K562 (cell line): Measurements from ENCODE around the gene CTCFL. TPM values are rescaled to one million over a fixed set of nuclear protein-coding genes. Genes with fewer than 3 reads are reported as not detected.
A peak's percentile ranks its signal among the peaks of the same experiment; 100 is the strongest.

ENCODE experiments used
- ATAC-seq: fragments of 200-7000 bp; cut with Tn5 transposase; 3 replicates; pipeline ENCODE4 v1.9.1; 2020; ENCODE audit warnings: moderate library complexity
- BruUV-seq: library from RNA; stranded (reverse); fragments of 400-500 nt; replicated peaks from 2 replicates; lab custom pipeline; 2021; lab: Mats Ljungman, UMichigan
- CTCF ChIA-PET: fragments of 300-600 bp; formaldehyde crosslinking; extraction: SDS; loops from one replicate; lab custom pipeline; 2021; ENCODE audit warnings: low intra/inter-chr PET ratio; lab: Yijun Ruan, JAX
- POLR2A ChIA-PET: fragments of 300-600, 350-650 bp; sonication (Branson Sonifier 250); formaldehyde crosslinking; extraction: SDS; loops from one replicate; lab custom pipeline; 2021; ENCODE audit warnings: antibody characterized with exemption, inconsistent platforms; lab: Yijun Ruan, JAX
- DNase-seq, 4 experiments: peaks; one replicate each; pipeline versions ENCODE4 v3.0.0 to v3.0.0-alpha.2; 2011 to 2018; ENCODE audit warnings: low spot score in 3 of 4, mixed read lengths in 3 of 4; ENCODE audit errors: extremely low read depth in 1 of 4
- FAIRE-seq: peaks from 2 replicates; lab custom pipeline; 2011; peaks lifted over from hg19 to GRCh38; lab: Jason Lieb, UNC
- H2AFZ ChIP-seq: 2 replicates; pipeline ENCODE4 v1.6.0; 2011; ENCODE audit warnings: low read depth, low read length, control low read depth, inconsistent platforms
- H3K27ac ChIP-seq: fragments of 200-600 bp; 3 replicates; pipeline ENCODE4 v1.8.0; 2011; ENCODE audit warnings: low read depth, mild to moderate bottlenecking, control low read depth, inconsistent platforms, low read length, moderate library complexity, mixed read lengths; ENCODE audit errors: extremely low read depth
- H3K27me3 ChIP-seq, 2 experiments: fragments of 300-600 bp in 1 of 2; 2 replicates in 1 of 2; 3 replicates in 1 of 2; pipeline versions ENCODE4 v1.6.0 to v1.8.0; 2011; ENCODE audit warnings: inconsistent platforms in 2 of 2, low read length in 2 of 2, mild to moderate bottlenecking in 1 of 2, mixed read lengths in 1 of 2, moderate library complexity in 1 of 2; ENCODE audit not compliant: control insufficient read depth in 2 of 2, insufficient read depth in 2 of 2
- H3K36me3 ChIP-seq: fragments of 300-600 bp; 3 replicates; pipeline ENCODE4 v1.8.0; 2011; ENCODE audit warnings: mild to moderate bottlenecking, low read length, inconsistent platforms; ENCODE audit not compliant: control insufficient read depth, insufficient read depth
- H3K4me1 ChIP-seq, 2 experiments: fragments of 200-600 bp in 1 of 2; replicated peaks in 1 of 2; 2 replicates in 1 of 2; 3 replicates in 1 of 2; pipeline versions ENCODE4 v1.5.1 to v1.8.0; 2011; ENCODE audit warnings: inconsistent platforms in 2 of 2, low read length in 2 of 2, mild to moderate bottlenecking in 1 of 2, mixed read lengths in 1 of 2, moderate library complexity in 1 of 2; ENCODE audit not compliant: control insufficient read depth in 2 of 2, insufficient read depth in 2 of 2
- H3K4me2 ChIP-seq: 2 replicates; pipeline ENCODE4 v1.6.1; 2011; ENCODE audit warnings: low read length, control low read depth, inconsistent platforms, mixed read lengths; ENCODE audit not compliant: insufficient read depth
- H3K4me3 ChIP-seq: fragments of 200-600 bp; sonication (generic), shearing (Covaris generic); 2 replicates; pipeline ENCODE4 v1.5.1; 2016; ENCODE audit warnings: control low read depth, inconsistent platforms
- H3K79me2 ChIP-seq: fragments of 200-600 bp; 3 replicates; pipeline ENCODE4 v1.8.0; 2011; ENCODE audit warnings: low read length, inconsistent platforms; ENCODE audit not compliant: control insufficient read depth, insufficient read depth
- H3K9ac ChIP-seq, 2 experiments: 2 replicates each; pipeline versions ENCODE4 v1.6.0 to v1.6.1; 2011; ENCODE audit warnings: low read depth in 2 of 2, low read length in 2 of 2, control low read depth in 1 of 2, inconsistent platforms in 1 of 2, mild to moderate bottlenecking in 1 of 2, mixed read lengths in 1 of 2; ENCODE audit not compliant: insufficient read depth in 1 of 2
- H3K9me1 ChIP-seq: one replicate; pipeline ENCODE4 v1.6.0; 2011; ENCODE audit warnings: inconsistent platforms, mild to moderate bottlenecking, low read length, moderate library complexity; ENCODE audit not compliant: control insufficient read depth, insufficient read depth
- H3K9me3 ChIP-seq: replicated peaks from 2 replicates; pipeline ENCODE4 v1.5.1; 2011; ENCODE audit warnings: low read depth, low read length, inconsistent platforms; ENCODE audit not compliant: control insufficient read depth, insufficient read depth
- H4K20me1 ChIP-seq: replicated peaks from 2 replicates; pipeline ENCODE4 v1.6.1; 2011; ENCODE audit warnings: low read length, inconsistent platforms, mixed read lengths; ENCODE audit not compliant: control insufficient read depth, insufficient read depth
- GTF2F1 ChIP-seq: IDR thresholded peaks from 2 replicates; pipeline ENCODE4 v1.6.1; 2011; ENCODE audit warnings: low read depth, low read length, improper control_type of control experiment
- HCFC1 ChIP-seq: IDR thresholded peaks from 2 replicates; pipeline ENCODE4 v1.6.1; 2012; ENCODE audit warnings: low read depth, low read length, improper control_type of control experiment
- NONO ChIP-seq, 2 experiments: fragments of 200-400 bp in 1 of 2; fragments of 450-650 bp in 1 of 2; formaldehyde crosslinking in 1 of 2; IDR thresholded peaks; 2 replicates each; pipeline ENCODE4 v1.6.1; 2017; ENCODE audit warnings: low read depth in 2 of 2, mild to moderate bottlenecking in 2 of 2, moderate library complexity in 2 of 2, low read length in 1 of 2
- POLR2A ChIP-seq: fragments of 450-650 bp; conservative IDR thresholded peaks from 2 replicates; pipeline ENCODE4 v1.6.1; 2016
- PRDM10 ChIP-seq: fragments of 450-650 bp; IDR thresholded peaks from 2 replicates; pipeline ENCODE4 v1.6.1; 2018; ENCODE audit not compliant: partially characterized antibody
- ZBTB17 ChIP-seq: fragments of 450-650 bp; formaldehyde crosslinking; IDR thresholded peaks from 2 replicates; pipeline ENCODE4 v1.4.0; 2020; ENCODE audit warnings: mild to moderate bottlenecking
- ZFP30 ChIP-seq: fragments of 250-450 bp; sonication (Bioruptor Pico); IDR thresholded peaks from 2 replicates; pipeline ENCODE4 v1.8.0; 2022; ENCODE audit warnings: moderate library complexity, mild to moderate bottlenecking, inconsistent platforms, borderline replicate concordance
- ZNF143 ChIP-seq: sonication (generic); formaldehyde crosslinking; IDR thresholded peaks from 2 replicates; pipeline ENCODE4 v1.9.0; 2022; ENCODE audit warnings: mild to moderate bottlenecking, missing genetic modification reagents
- ZNF146 ChIP-seq: IDR thresholded peaks from one replicate; pipeline ENCODE4 v1.6.1; 2018; ENCODE audit warnings: missing compliant biosample characterization; ENCODE audit not compliant: unreplicated experiment
- ZNF253 ChIP-seq: fragments of 250-450 bp; sonication (Bioruptor Pico); conservative IDR thresholded peaks from 2 replicates; pipeline ENCODE4 v1.6.1; 2021; ENCODE audit warnings: mild to moderate bottlenecking
- WGBS: fragments of 100-300 bp; shearing (Covaris generic); methylation state at CpG from one replicate; pipeline ENCODE4 v1.1.6; 2016; ENCODE audit warnings: low coverage, mixed read lengths; ENCODE audit not compliant: insufficient coverage; ENCODE audit errors: missing lambda C conversion rate; 5-methylcytosine and 5-hydroxymethylcytosine counted together
- in situ Hi-C: fragments of 300-500 bp; cut with MboI; formaldehyde crosslinking; loops from 4 replicates; pipeline ENCODE4 v1.15.0; 2018; ENCODE audit warnings: inconsistent platforms, mixed read lengths
- intact Hi-C: fragments of 100-400 bp; cut with micrococcal nuclease; formaldehyde crosslinking; loops from 2 replicates; pipeline ENCODE4 v1.14.2; 2022
- polyA plus RNA-seq, 8 experiments: library from polyadenylated mRNA; depleted of rRNA in 4 of 8; stranded (reverse) in 5 of 8; unstranded in 3 of 8; fragments of >200 nt; fragmentation: Nextera tagmentation in 2 of 8; fragmentation: Illumina TruSeq in 1 of 8; extraction: Ambion mirVana in 2 of 8; extraction: Trizol in 1 of 8; gene quantifications; 2 replicates each; pipeline versions ENCODE4 v1.2.1 to v1.2.3, GENCODE V29; 2011 to 2014; ENCODE audit warnings: inconsistent platforms in 1 of 8, missing spikeins in 1 of 8
- total RNA-seq, 7 experiments: library from RNA; depleted of rRNA in 6 of 7; stranded (reverse); fragments of >200 nt in 6 of 7; fragmentation: Illumina TruSeq in 2 of 7; extraction: Trizol in 2 of 7; gene quantifications; 2 replicates each; pipeline versions ENCODE4 v1.2.1 to v1.2.3, GENCODE V29; 2011 to 2021; ENCODE audit warnings: low replicate concordance in 1 of 7
- TF ChIP-seq, protein P1 (sequence below), 2 experiments: fragments of 450-650 bp; IDR thresholded peaks; 2 replicates each; pipeline ENCODE4 v1.6.1; 2016
- TF ChIP-seq, protein P2 (sequence below): sonication (generic); formaldehyde crosslinking; IDR thresholded peaks from 2 replicates; pipeline ENCODE4 v1.8.1; 2023; ENCODE audit warnings: mild to moderate bottlenecking, missing genetic modification reagents, moderate library complexity

Gene CTCFL
- total and polyA plus RNA-seq, 9 of the 15 experiments (the other 6 are each of a cell fraction or from before 2014, with no cell fraction given), result 42.4 to 188 (median 111) TPM

GRCh38 chr20:57560554-57561355 is 35.8 kb upstream of the CTCFL start, which contains the start of gene PCK1 (continued):
- peak; percentile 83 for TF ChIP-seq PRDM10
- no peak for TF ChIP-seq ZNF143 (CRISPR knock-in tag)

DNA sequence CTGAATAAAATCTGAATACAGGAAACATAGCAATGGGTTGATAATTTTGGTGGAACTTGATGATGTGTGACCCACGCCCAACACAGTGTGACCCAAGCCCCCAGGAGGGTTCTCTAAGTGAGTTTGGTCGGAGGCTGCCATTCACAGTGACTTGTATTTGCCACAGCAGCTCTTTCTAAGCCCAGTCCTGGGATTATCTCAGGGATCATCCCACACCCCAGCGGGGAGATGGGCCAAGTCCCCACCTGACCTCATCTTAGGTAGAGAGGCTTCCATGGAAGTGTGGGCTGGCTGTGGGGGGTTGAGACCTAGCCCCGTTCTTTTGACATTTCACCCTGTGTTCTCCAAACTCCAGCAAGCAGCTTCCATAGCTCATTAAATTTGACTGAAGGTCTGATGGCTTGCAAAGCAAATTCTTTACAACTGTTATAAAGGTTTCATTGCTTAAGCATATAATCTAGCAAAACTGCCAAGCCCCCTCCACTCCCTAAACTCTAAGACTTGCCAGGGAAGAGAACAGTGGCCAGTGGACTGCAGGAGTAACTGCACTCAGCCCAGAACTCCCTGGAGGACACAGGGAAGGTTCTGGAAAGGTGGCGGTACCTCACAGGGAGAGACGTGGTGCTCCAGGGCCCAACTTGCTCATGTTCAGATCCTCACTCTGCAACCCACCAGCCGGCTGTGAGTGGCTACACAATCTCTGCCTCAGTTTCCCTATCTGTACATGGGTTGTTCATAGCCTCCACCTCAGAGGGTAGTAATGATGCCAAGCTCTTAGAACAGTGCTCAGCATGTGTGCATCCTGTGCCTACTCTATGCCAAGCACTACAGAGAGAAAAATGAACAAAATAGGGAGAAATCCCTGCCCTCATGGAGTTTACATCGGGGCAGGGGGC is 35.0 kb upstream of the CTCFL start:
- no peaks in the 10 kb centered on the region for H3K27me3 ChIP-seq
- no TSS peak for BruUV-seq
- POLR2A ChIA-PET, result interaction anchor here (0.6 to 2.3 kb wide), 9 partner anchors 10 to 124 kb away, joined by 3 to 8 read pairs (median 3); no protein-coding TSS in a partner anchor
- H3K9ac ChIP-seq, result peak overlapping the region in 1 of 2 experiments; percentile 16; a peak in 1 of 4 replicates
- WGBS, result 49% methylated on average over 8 of the region's 8 CpGs
- ATAC-seq (no peak; the same call in 2 of the 3 replicates), FAIRE-seq (no peak), DNase-seq (no peak)
- H3K9me3 ChIP-seq, result no peaks in the 10 kb centered on the region
- intact Hi-C loops (no loop called here), in situ Hi-C loops (no loop called here)
- peaks cover 27 to 34% of the 10 kb centered on the region in 2 experiments for H3K4me1 ChIP-seq
- H3K4me3 ChIP-seq, result no peak overlapping the region
- H3K4me2 ChIP-seq, result peak overlapping the region; percentile 62
- H3K27ac ChIP-seq, result peak overlapping the region; percentile 78; the same call in 2 of the 3 replicates
- no peaks in the 10 kb centered on the region for H3K79me2 ChIP-seq
- no peaks in the 10 kb centered on the region for H3K9me1 ChIP-seq
- H3K36me3 ChIP-seq, result no peaks in the 10 kb centered on the region
- no peaks in the 10 kb centered on the region for H4K20me1 ChIP-seq
- H2AFZ ChIP-seq, result peak overlapping the region; percentile 88; the same call in 1 of the 2 replicates
- CTCF ChIA-PET, result no interaction called here
- no peak for TF ChIP-seq ZFP30
- TF ChIP-seq GTF2F1, result no peak
- no peak for TF ChIP-seq ZBTB17 (CRISPR knock-in tag)
- no peak for TF ChIP-seq HCFC1
- TF ChIP-seq POLR2A, result peak; percentile 36; the same call in 1 of the 2 replicates
- TF ChIP-seq, protein P1, sequence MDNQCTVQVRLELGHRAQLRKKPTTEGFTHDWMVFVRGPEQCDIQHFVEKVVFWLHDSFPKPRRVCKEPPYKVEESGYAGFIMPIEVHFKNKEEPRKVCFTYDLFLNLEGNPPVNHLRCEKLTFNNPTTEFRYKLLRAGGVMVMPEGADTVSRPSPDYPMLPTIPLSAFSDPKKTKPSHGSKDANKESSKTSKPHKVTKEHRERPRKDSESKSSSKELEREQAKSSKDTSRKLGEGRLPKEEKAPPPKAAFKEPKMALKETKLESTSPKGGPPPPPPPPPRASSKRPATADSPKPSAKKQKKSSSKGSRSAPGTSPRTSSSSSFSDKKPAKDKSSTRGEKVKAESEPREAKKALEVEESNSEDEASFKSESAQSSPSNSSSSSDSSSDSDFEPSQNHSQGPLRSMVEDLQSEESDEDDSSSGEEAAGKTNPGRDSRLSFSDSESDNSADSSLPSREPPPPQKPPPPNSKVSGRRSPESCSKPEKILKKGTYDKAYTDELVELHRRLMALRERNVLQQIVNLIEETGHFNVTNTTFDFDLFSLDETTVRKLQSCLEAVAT (IDR thresholded peaks at IDR 0.05), result no peak
- TF ChIP-seq, protein P2, sequence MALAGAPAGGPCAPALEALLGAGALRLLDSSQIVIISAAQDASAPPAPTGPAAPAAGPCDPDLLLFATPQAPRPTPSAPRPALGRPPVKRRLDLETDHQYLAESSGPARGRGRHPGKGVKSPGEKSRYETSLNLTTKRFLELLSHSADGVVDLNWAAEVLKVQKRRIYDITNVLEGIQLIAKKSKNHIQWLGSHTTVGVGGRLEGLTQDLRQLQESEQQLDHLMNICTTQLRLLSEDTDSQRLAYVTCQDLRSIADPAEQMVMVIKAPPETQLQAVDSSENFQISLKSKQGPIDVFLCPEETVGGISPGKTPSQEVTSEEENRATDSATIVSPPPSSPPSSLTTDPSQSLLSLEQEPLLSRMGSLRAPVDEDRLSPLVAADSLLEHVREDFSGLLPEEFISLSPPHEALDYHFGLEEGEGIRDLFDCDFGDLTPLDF (CRISPR knock-in tag), result no peak
- no peak for TF ChIP-seq ZNF146 (CRISPR knock-in tag)
- no peak for TF ChIP-seq ZNF253
- no peak for TF ChIP-seq NONO (IDR thresholded peaks at IDR 0.05; ENCODE audit: low read depth in 2 of 2, low read length in 1 of 2)
